PC-3 (cell line): ENCODE results near the gene NIT1. TPM values are rescaled to one million over a fixed set of nuclear protein-coding genes. Genes with fewer than 3 reads are reported as not detected.
A peak's percentile ranks its signal among the peaks of the same experiment; 100 is the strongest.
"Not testable (repeated sequence)": the region's sequence is repeated elsewhere in the genome, so short reads cannot be mapped to it uniquely, and the experiment has no call there.

Experiments
- ATAC-seq: fragments of 200-7000 bp; cut with Tn5 transposase; 2 replicates; pipeline ENCODE4 v1.9.1; 2020; ENCODE audit warnings: mild to moderate bottlenecking, moderate library complexity
- BruUV-seq: library from RNA; stranded (reverse); fragments of 400-500 nt; replicated peaks from 2 replicates; lab custom pipeline; 2021; lab: Mats Ljungman, UMichigan
- CTCF ChIA-PET: fragments of 300-600 bp; sonication (Branson Sonifier 250); formaldehyde crosslinking; loops from one replicate; lab custom pipeline; 2022; ENCODE audit warnings: antibody characterized with exemption; lab: Charles Lee
- POLR2A ChIA-PET: fragments of 300-600 bp; sonication (Branson Sonifier 250); formaldehyde crosslinking; loops from one replicate; lab custom pipeline; 2022; ENCODE audit warnings: antibody characterized with exemption; ENCODE audit not compliant: unreplicated experiment; lab: Charles Lee
- DNase-seq: peaks from one replicate; pipeline ENCODE4 v3.0.0-alpha.2; 2015
- H2AFZ ChIP-seq: fragments of 300-600 bp; sonication (generic); 2 replicates; pipeline ENCODE4 v1.6.0; 2016; ENCODE audit warnings: antibody characterized with exemption, low read length
- H3F3A ChIP-seq: fragments of 300-600 bp; sonication (generic); one replicate; pipeline ENCODE4 v1.6.0; 2017; ENCODE audit warnings: antibody characterized with exemption, low read length, control low read depth, mild to moderate bottlenecking; ENCODE audit not compliant: unreplicated experiment
- H3K27ac ChIP-seq: fragments of 300-600 bp; sonication (generic); 2 replicates; pipeline ENCODE4 v1.5.1; 2016; ENCODE audit warnings: mild to moderate bottlenecking, low read length
- H3K27me3 ChIP-seq: fragments of 300-600 bp; sonication (generic); 2 replicates; pipeline ENCODE4 v1.6.1; 2016; ENCODE audit warnings: low read length, mixed read lengths
- H3K36me3 ChIP-seq: fragments of 300-600 bp; sonication (generic); 2 replicates; pipeline ENCODE4 v1.6.1; 2016; ENCODE audit warnings: low read depth, mixed run types, low read length, mixed read lengths
- H3K4me1 ChIP-seq: fragments of 300-600 bp; sonication (generic); 2 replicates; pipeline ENCODE4 v1.5.1; 2016; ENCODE audit warnings: low read length; ENCODE audit not compliant: insufficient read depth
- H3K4me2 ChIP-seq: fragments of 300-600 bp; sonication (generic); 2 replicates; pipeline ENCODE4 v1.6.0; 2016; ENCODE audit warnings: low read length
- H3K4me3 ChIP-seq: fragments of 300-600 bp; sonication (generic); 2 replicates; pipeline ENCODE4 v1.5.1; 2016; ENCODE audit warnings: mild to moderate bottlenecking, low read length, mixed read lengths
- H3K79me2 ChIP-seq: fragments of 300-600 bp; sonication (generic); 2 replicates; pipeline ENCODE4 v1.6.1; 2017; ENCODE audit warnings: low read length, mixed read lengths
- H3K9ac ChIP-seq: fragments of 300-600 bp; sonication (generic); 2 replicates; pipeline ENCODE4 v1.6.0; 2016; ENCODE audit warnings: mild to moderate bottlenecking, low read length
- H3K9me2 ChIP-seq: fragments of 300-600 bp; sonication (generic); replicated peaks from 2 replicates; pipeline ENCODE4 v1.6.1; 2016; ENCODE audit warnings: mixed run types, low read length, mixed read lengths
- H3K9me3 ChIP-seq: fragments of 300-600 bp; sonication (generic); 2 replicates; pipeline ENCODE4 v1.6.1; 2016; ENCODE audit warnings: low read length, mixed read lengths
- H4K20me1 ChIP-seq: fragments of 300-600 bp; sonication (generic); 2 replicates; pipeline ENCODE4 v1.6.1; 2016; ENCODE audit warnings: low read length, mixed read lengths
- EZH2 ChIP-seq: fragments of 300-600 bp; sonication (generic); IDR thresholded peaks from one replicate; pipeline ENCODE4 v1.6.1; 2017; ENCODE audit warnings: antibody characterized with exemption, mild to moderate bottlenecking, low read length; ENCODE audit not compliant: unreplicated experiment
- EZH2phosphoT487 ChIP-seq: fragments of 300-600 bp; sonication (generic); IDR thresholded peaks from 2 replicates; pipeline ENCODE4 v1.6.1; 2018; ENCODE audit warnings: mild to moderate bottlenecking, antibody characterized with exemption, low read length, borderline replicate concordance
- intact Hi-C: fragments of 100-400 bp; cut with micrococcal nuclease; formaldehyde crosslinking; loops from 2 replicates; pipeline ENCODE4 v1.9.0; 2023
- total RNA-seq: library from RNA; depleted of rRNA; stranded (reverse); fragments of >200 nt; gene quantifications from 2 replicates; pipeline ENCODE4 v1.2.3, GENCODE V29; 2014
- TF ChIP-seq, protein P1 (sequence below): fragments of 300-600 bp; sonication (generic); conservative IDR thresholded peaks from 2 replicates; pipeline ENCODE4 v1.5.1; 2017; ENCODE audit warnings: antibody characterized with exemption, low read depth, mild to moderate bottlenecking, low read length

NIT1 gene
- total RNA-seq, 1 experiment from 2014 or later, result 18.1 TPM

- intact Hi-C loops, result loop anchor here (1.0 to 10.0 kb wide), 2 partner anchors 15 to 90 kb away; partner anchors contain the start of gene F11R
- H3K9me2 ChIP-seq, result no peaks in the 10 kb centered on the region
- DNase-seq, result peak; percentile 99
- H4K20me1 ChIP-seq, result peaks cover 45% of the 10 kb centered on the region
- no peak overlapping the region for H2AFZ ChIP-seq
- H3K79me2 ChIP-seq, result peaks cover 93% of the 10 kb centered on the region
- peak overlapping the region; percentile 85; the same call in 1 of the 2 replicates for H3K4me3 ChIP-seq
- no peaks in the 10 kb centered on the region for H3K27me3 ChIP-seq
- H3K4me1 ChIP-seq, result peaks cover 52% of the 10 kb centered on the region
- no peaks in the 10 kb centered on the region for H3K9me3 ChIP-seq
- no peak overlapping the region for H3K9ac ChIP-seq
- peaks cover 4% of the 10 kb centered on the region for H3F3A ChIP-seq
- TF ChIP-seq EZH2 (no peak), EZH2phosphoT487 (no peak)
- TF ChIP-seq, protein P1, sequence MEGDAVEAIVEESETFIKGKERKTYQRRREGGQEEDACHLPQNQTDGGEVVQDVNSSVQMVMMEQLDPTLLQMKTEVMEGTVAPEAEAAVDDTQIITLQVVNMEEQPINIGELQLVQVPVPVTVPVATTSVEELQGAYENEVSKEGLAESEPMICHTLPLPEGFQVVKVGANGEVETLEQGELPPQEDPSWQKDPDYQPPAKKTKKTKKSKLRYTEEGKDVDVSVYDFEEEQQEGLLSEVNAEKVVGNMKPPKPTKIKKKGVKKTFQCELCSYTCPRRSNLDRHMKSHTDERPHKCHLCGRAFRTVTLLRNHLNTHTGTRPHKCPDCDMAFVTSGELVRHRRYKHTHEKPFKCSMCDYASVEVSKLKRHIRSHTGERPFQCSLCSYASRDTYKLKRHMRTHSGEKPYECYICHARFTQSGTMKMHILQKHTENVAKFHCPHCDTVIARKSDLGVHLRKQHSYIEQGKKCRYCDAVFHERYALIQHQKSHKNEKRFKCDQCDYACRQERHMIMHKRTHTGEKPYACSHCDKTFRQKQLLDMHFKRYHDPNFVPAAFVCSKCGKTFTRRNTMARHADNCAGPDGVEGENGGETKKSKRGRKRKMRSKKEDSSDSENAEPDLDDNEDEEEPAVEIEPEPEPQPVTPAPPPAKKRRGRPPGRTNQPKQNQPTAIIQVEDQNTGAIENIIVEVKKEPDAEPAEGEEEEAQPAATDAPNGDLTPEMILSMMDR, result no peak
- peaks cover 29% of the 10 kb centered on the region for H3K36me3 ChIP-seq
- peak; percentile 65 for ATAC-seq
- ChIA-PET CTCF (no interaction called here), POLR2A (no interaction called here)
- peak overlapping the region; percentile 83 for H3K4me2 ChIP-seq
- BruUV-seq, result no TSS peak
- peak overlapping the region; percentile 77 for H3K27ac ChIP-seq
These were observed 2.7 kb upstream of the NIT1 start for GRCh38 chr1:161115132-161115711.

GRCh38 chr1:161115961-161116360 is 1.9 kb upstream of the NIT1 start:
- peaks cover 32% of the 10 kb centered on the region for H3K36me3 ChIP-seq
- H3K9ac ChIP-seq, result 0 out of 2 replicates have a peak overlapping the region, but pooled peaks have one; percentile 5
- H3K9me3 ChIP-seq, CTCF ChIA-PET, H3K27me3 ChIP-seq, H3F3A ChIP-seq, H3K9me2 ChIP-seq, POLR2A ChIA-PET, ATAC-seq, DNase-seq, H2AFZ ChIP-seq, BruUV-seq: not testable (repeated sequence)
- peaks cover 54% of the 10 kb centered on the region for H3K4me1 ChIP-seq
- H3K4me3 ChIP-seq, result peak overlapping the region; percentile 85; the same call in 1 of the 2 replicates
- peaks cover 41% of the 10 kb centered on the region for H4K20me1 ChIP-seq
- intact Hi-C loops, result loop anchor here (1.0 to 10.0 kb wide), 2 partner anchors 16 to 91 kb away; partner anchors contain the start of gene F11R
- peak overlapping the region; percentile 77 for H3K27ac ChIP-seq
- peak overlapping the region; percentile 83 for H3K4me2 ChIP-seq
- H3K79me2 ChIP-seq, result peaks cover 88% of the 10 kb centered on the region

- H3F3A ChIP-seq, result peaks cover 4% of the 10 kb centered on the region
- intact Hi-C loops, result loop anchor here (1.0 to 10.0 kb wide), 3 partner anchors 13 to 94 kb away; partner anchors contain the start of genes DEDD, F11R and USP21
- ChIA-PET POLR2A (no interaction called here), CTCF (no interaction called here)
- H3K9ac ChIP-seq, result peak overlapping the region; percentile 94
- peaks cover 43% of the 10 kb centered on the region for H3K4me1 ChIP-seq
- peak; percentile 23 for ATAC-seq
- H3K9me3 ChIP-seq, result no peaks in the 10 kb centered on the region
- no peaks in the 10 kb centered on the region for H3K27me3 ChIP-seq
- DNase-seq, result peak; percentile 76
- no peak for TF ChIP-seq EZH2
- TF ChIP-seq, protein P1, result peak; percentile 72
- BruUV-seq, result no TSS peak
- H3K4me2 ChIP-seq, result peak overlapping the region; percentile 83
- peak overlapping the region; percentile 85 for H3K4me3 ChIP-seq
- H3K27ac ChIP-seq, result peak overlapping the region; percentile 77
- peaks cover 48% of the 10 kb centered on the region for H3K36me3 ChIP-seq
- peaks cover 55% of the 10 kb centered on the region for H3K79me2 ChIP-seq
- no peaks in the 10 kb centered on the region for H3K9me2 ChIP-seq
- no peak overlapping the region for H2AFZ ChIP-seq
- H4K20me1 ChIP-seq, result peaks cover 11% of the 10 kb centered on the region
These were observed 1.4 kb downstream of the NIT1 start for GRCh38 chr1:161119092-161119903.
